K562 (cell line): Measurements from ENCODE around the gene NAA38. TPM values are rescaled to one million over a fixed set of nuclear protein-coding genes. Genes with fewer than 3 reads are reported as not detected.
A peak's percentile ranks its signal among the peaks of the same experiment; 100 is the strongest.

Experiments
- ATAC-seq: fragments of 200-7000 bp; cut with Tn5 transposase; 3 replicates; pipeline ENCODE4 v1.9.1; 2020; ENCODE audit warnings: moderate library complexity
- BruUV-seq: library from RNA; stranded (reverse); fragments of 400-500 nt; replicated peaks from 2 replicates; lab custom pipeline; 2021; lab: Mats Ljungman, UMichigan
- CTCF ChIA-PET: fragments of 300-600 bp; formaldehyde crosslinking; extraction: SDS; loops from one replicate; lab custom pipeline; 2021; ENCODE audit warnings: low intra/inter-chr PET ratio; lab: Yijun Ruan, JAX
- POLR2A ChIA-PET: fragments of 300-600, 350-650 bp; sonication (Branson Sonifier 250); formaldehyde crosslinking; extraction: SDS; loops from one replicate; lab custom pipeline; 2021; ENCODE audit warnings: antibody characterized with exemption, inconsistent platforms; lab: Yijun Ruan, JAX
- DNase-seq, 4 experiments: peaks; one replicate each; pipeline versions ENCODE4 v3.0.0 to v3.0.0-alpha.2; 2011 to 2018; ENCODE audit warnings: low spot score in 3 of 4, mixed read lengths in 3 of 4; ENCODE audit errors: extremely low read depth in 1 of 4
- FAIRE-seq: peaks from 2 replicates; lab custom pipeline; 2011; peaks lifted over from hg19 to GRCh38; lab: Jason Lieb, UNC
- H2AFZ ChIP-seq: 2 replicates; pipeline ENCODE4 v1.6.0; 2011; ENCODE audit warnings: low read depth, low read length, control low read depth, inconsistent platforms
- H3K27ac ChIP-seq: fragments of 200-600 bp; 3 replicates; pipeline ENCODE4 v1.8.0; 2011; ENCODE audit warnings: low read depth, mild to moderate bottlenecking, control low read depth, inconsistent platforms, low read length, moderate library complexity, mixed read lengths; ENCODE audit errors: extremely low read depth
- H3K27me3 ChIP-seq, 2 experiments: fragments of 300-600 bp in 1 of 2; 2 replicates in 1 of 2; 3 replicates in 1 of 2; pipeline versions ENCODE4 v1.6.0 to v1.8.0; 2011; ENCODE audit warnings: inconsistent platforms in 2 of 2, low read length in 2 of 2, mild to moderate bottlenecking in 1 of 2, mixed read lengths in 1 of 2, moderate library complexity in 1 of 2; ENCODE audit not compliant: control insufficient read depth in 2 of 2, insufficient read depth in 2 of 2
- H3K36me3 ChIP-seq: fragments of 300-600 bp; 3 replicates; pipeline ENCODE4 v1.8.0; 2011; ENCODE audit warnings: mild to moderate bottlenecking, low read length, inconsistent platforms; ENCODE audit not compliant: control insufficient read depth, insufficient read depth
- H3K4me1 ChIP-seq, 2 experiments: fragments of 200-600 bp in 1 of 2; replicated peaks in 1 of 2; 2 replicates in 1 of 2; 3 replicates in 1 of 2; pipeline versions ENCODE4 v1.5.1 to v1.8.0; 2011; ENCODE audit warnings: inconsistent platforms in 2 of 2, low read length in 2 of 2, mild to moderate bottlenecking in 1 of 2, mixed read lengths in 1 of 2, moderate library complexity in 1 of 2; ENCODE audit not compliant: control insufficient read depth in 2 of 2, insufficient read depth in 2 of 2
- H3K4me2 ChIP-seq: 2 replicates; pipeline ENCODE4 v1.6.1; 2011; ENCODE audit warnings: low read length, control low read depth, inconsistent platforms, mixed read lengths; ENCODE audit not compliant: insufficient read depth
- H3K4me3 ChIP-seq: fragments of 200-600 bp; sonication (generic), shearing (Covaris generic); 2 replicates; pipeline ENCODE4 v1.5.1; 2016; ENCODE audit warnings: control low read depth, inconsistent platforms
- H3K79me2 ChIP-seq: fragments of 200-600 bp; 3 replicates; pipeline ENCODE4 v1.8.0; 2011; ENCODE audit warnings: low read length, inconsistent platforms; ENCODE audit not compliant: control insufficient read depth, insufficient read depth
- H3K9ac ChIP-seq, 2 experiments: 2 replicates each; pipeline versions ENCODE4 v1.6.0 to v1.6.1; 2011; ENCODE audit warnings: low read depth in 2 of 2, low read length in 2 of 2, control low read depth in 1 of 2, inconsistent platforms in 1 of 2, mild to moderate bottlenecking in 1 of 2, mixed read lengths in 1 of 2; ENCODE audit not compliant: insufficient read depth in 1 of 2
- H3K9me1 ChIP-seq: one replicate; pipeline ENCODE4 v1.6.0; 2011; ENCODE audit warnings: inconsistent platforms, mild to moderate bottlenecking, low read length, moderate library complexity; ENCODE audit not compliant: control insufficient read depth, insufficient read depth
- H3K9me3 ChIP-seq: replicated peaks from 2 replicates; pipeline ENCODE4 v1.5.1; 2011; ENCODE audit warnings: low read depth, low read length, inconsistent platforms; ENCODE audit not compliant: control insufficient read depth, insufficient read depth
- H4K20me1 ChIP-seq: replicated peaks from 2 replicates; pipeline ENCODE4 v1.6.1; 2011; ENCODE audit warnings: low read length, inconsistent platforms, mixed read lengths; ENCODE audit not compliant: control insufficient read depth, insufficient read depth
- CBFA2T2 ChIP-seq: fragments of 450-650 bp; conservative IDR thresholded peaks from 2 replicates; pipeline ENCODE4 v1.6.1; 2017; ENCODE audit warnings: mild to moderate bottlenecking
- CHD4 ChIP-seq: fragments of 200-600 bp; sonication (generic); IDR thresholded peaks from 3 replicates; pipeline ENCODE4 v1.6.1; 2012; ENCODE audit warnings: low read depth, mild to moderate bottlenecking, mixed read lengths, low read length, inconsistent platforms; ENCODE audit not compliant: insufficient read depth, insufficient replicate concordance, poor library complexity, severe bottlenecking
- CTBP1 ChIP-seq: fragments of 450-650 bp; IDR thresholded peaks from 2 replicates; pipeline ENCODE4 v1.6.1; 2016; ENCODE audit warnings: borderline replicate concordance
- CXXC5 ChIP-seq: fragments of 250-450 bp; sonication (Bioruptor Pico); IDR thresholded peaks from 2 replicates; pipeline ENCODE4 v1.8.0; 2022; ENCODE audit warnings: inconsistent platforms, mild to moderate bottlenecking, moderate library complexity
- NFIC ChIP-seq: fragments of 450-650 bp; IDR thresholded peaks from 2 replicates; pipeline ENCODE4 v1.6.1; 2017; ENCODE audit warnings: mild to moderate bottlenecking, inconsistent platforms
- RCOR1 ChIP-seq, 2 experiments: IDR thresholded peaks; 2 replicates each; pipeline ENCODE4 v1.6.1; 2012; ENCODE audit warnings: low read depth in 2 of 2, low read length in 2 of 2, borderline replicate concordance in 1 of 2, improper control_type of control experiment in 1 of 2
- WGBS: fragments of 100-300 bp; shearing (Covaris generic); methylation state at CpG from one replicate; pipeline ENCODE4 v1.1.6; 2016; ENCODE audit warnings: low coverage, mixed read lengths; ENCODE audit not compliant: insufficient coverage; ENCODE audit errors: missing lambda C conversion rate; 5-methylcytosine and 5-hydroxymethylcytosine counted together
- in situ Hi-C: fragments of 300-500 bp; cut with MboI; formaldehyde crosslinking; loops from 4 replicates; pipeline ENCODE4 v1.15.0; 2018; ENCODE audit warnings: inconsistent platforms, mixed read lengths
- intact Hi-C: fragments of 100-400 bp; cut with micrococcal nuclease; formaldehyde crosslinking; loops from 2 replicates; pipeline ENCODE4 v1.14.2; 2022
- polyA plus RNA-seq, 8 experiments: library from polyadenylated mRNA; depleted of rRNA in 4 of 8; stranded (reverse) in 5 of 8; unstranded in 3 of 8; fragments of >200 nt; fragmentation: Nextera tagmentation in 2 of 8; fragmentation: Illumina TruSeq in 1 of 8; extraction: Ambion mirVana in 2 of 8; extraction: Trizol in 1 of 8; gene quantifications; 2 replicates each; pipeline versions ENCODE4 v1.2.1 to v1.2.3, GENCODE V29; 2011 to 2014; ENCODE audit warnings: inconsistent platforms in 1 of 8, missing spikeins in 1 of 8
- total RNA-seq, 7 experiments: library from RNA; depleted of rRNA in 6 of 7; stranded (reverse); fragments of >200 nt in 6 of 7; fragmentation: Illumina TruSeq in 2 of 7; extraction: Trizol in 2 of 7; gene quantifications; 2 replicates each; pipeline versions ENCODE4 v1.2.1 to v1.2.3, GENCODE V29; 2011 to 2021; ENCODE audit warnings: low replicate concordance in 1 of 7
- TF ChIP-seq, protein P1 (sequence below), 3 experiments: IDR thresholded peaks in 2 of 3; conservative IDR thresholded peaks in 1 of 3; 2 replicates each; pipeline ENCODE4 v1.5.1; 2011 to 2012; ENCODE audit warnings: low read length in 3 of 3, mild to moderate bottlenecking in 3 of 3, control low read depth in 2 of 3, improper control_type of control experiment in 1 of 3, inconsistent platforms in 1 of 3, low read depth in 1 of 3, mixed read lengths in 1 of 3, moderate library complexity in 1 of 3; ENCODE audit not compliant: insufficient read depth in 2 of 3
- TF ChIP-seq, protein P2 (sequence below), 2 experiments: IDR thresholded peaks; 2 replicates each; pipeline ENCODE4 v1.6.1; 2011; ENCODE audit warnings: borderline replicate concordance in 1 of 2, control low read depth in 1 of 2, low read depth in 1 of 2, low read length in 1 of 2, mild to moderate bottlenecking in 1 of 2, mixed read lengths in 1 of 2, moderate library complexity in 1 of 2; ENCODE audit not compliant: insufficient read depth in 1 of 2, insufficient read length in 1 of 2, poor library complexity in 1 of 2, severe bottlenecking in 1 of 2; ENCODE audit errors: extremely low read depth in 1 of 2

NAA38 gene
- total and polyA plus RNA-seq, 9 of the 15 experiments (the other 6 are each of a cell fraction or from before 2014, with no cell fraction given): 16.4 to 99.8 (median 57.3) TPM

DNA sequence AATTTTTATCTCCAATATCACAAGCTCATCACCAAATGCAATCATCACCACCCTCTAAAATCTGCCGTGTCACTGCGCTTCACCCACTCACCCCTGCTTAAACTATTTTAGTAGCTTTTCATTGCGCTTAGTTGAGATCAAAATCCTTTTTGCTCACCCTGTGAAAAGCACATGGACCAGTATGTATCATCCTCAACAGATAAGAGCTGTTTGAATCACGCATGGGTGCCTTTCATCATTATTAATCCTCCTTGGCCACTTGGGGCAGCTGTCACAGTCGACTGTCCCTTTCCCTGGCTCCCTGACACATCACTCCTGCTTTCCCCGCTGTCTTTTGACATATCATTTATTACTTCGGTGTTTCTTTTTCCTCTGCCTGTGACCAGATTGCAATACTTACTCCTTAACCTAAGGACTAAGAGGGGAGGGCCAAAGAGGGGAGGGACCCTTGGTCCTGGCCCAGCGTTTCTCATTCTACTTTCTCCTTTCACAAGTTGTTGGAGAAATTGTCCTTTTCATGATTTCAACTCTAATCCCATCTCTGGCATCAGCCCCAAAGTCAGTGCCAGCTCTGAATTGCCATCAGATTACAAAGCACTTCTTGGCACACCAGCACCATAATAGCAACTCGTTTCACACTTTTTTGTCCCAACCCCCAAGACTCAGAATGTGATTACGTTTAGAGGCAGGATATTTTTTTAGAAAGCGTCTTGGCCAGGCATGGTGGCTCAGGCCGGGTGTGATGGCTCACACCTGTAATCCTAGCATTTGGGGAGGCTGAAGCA, 32.0 kb downstream of the NAA38 start (continued):
- TF ChIP-seq CHD4: no peak
- 0 out of 4 replicates have a peak, but pooled peaks of 1 of the 2 experiments have one; percentile 11 for TF ChIP-seq RCOR1 (IDR thresholded peaks at IDR 0.05; ENCODE audit: borderline replicate concordance in 1 of 2, low read depth in 2 of 2, low read length in 2 of 2)
- TF ChIP-seq, protein P1, sequence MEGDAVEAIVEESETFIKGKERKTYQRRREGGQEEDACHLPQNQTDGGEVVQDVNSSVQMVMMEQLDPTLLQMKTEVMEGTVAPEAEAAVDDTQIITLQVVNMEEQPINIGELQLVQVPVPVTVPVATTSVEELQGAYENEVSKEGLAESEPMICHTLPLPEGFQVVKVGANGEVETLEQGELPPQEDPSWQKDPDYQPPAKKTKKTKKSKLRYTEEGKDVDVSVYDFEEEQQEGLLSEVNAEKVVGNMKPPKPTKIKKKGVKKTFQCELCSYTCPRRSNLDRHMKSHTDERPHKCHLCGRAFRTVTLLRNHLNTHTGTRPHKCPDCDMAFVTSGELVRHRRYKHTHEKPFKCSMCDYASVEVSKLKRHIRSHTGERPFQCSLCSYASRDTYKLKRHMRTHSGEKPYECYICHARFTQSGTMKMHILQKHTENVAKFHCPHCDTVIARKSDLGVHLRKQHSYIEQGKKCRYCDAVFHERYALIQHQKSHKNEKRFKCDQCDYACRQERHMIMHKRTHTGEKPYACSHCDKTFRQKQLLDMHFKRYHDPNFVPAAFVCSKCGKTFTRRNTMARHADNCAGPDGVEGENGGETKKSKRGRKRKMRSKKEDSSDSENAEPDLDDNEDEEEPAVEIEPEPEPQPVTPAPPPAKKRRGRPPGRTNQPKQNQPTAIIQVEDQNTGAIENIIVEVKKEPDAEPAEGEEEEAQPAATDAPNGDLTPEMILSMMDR (IDR thresholded peaks at IDR 0.05 in 2 of 3, conservative IDR thresholded peaks at IDR 0.05 in 1 of 3; ENCODE audit: insufficient read depth in 2 of 3, low read depth in 1 of 3, low read length in 3 of 3): peak; percentile 16 to 42 (median 35); a peak in 3 of 6 replicates

DNA sequence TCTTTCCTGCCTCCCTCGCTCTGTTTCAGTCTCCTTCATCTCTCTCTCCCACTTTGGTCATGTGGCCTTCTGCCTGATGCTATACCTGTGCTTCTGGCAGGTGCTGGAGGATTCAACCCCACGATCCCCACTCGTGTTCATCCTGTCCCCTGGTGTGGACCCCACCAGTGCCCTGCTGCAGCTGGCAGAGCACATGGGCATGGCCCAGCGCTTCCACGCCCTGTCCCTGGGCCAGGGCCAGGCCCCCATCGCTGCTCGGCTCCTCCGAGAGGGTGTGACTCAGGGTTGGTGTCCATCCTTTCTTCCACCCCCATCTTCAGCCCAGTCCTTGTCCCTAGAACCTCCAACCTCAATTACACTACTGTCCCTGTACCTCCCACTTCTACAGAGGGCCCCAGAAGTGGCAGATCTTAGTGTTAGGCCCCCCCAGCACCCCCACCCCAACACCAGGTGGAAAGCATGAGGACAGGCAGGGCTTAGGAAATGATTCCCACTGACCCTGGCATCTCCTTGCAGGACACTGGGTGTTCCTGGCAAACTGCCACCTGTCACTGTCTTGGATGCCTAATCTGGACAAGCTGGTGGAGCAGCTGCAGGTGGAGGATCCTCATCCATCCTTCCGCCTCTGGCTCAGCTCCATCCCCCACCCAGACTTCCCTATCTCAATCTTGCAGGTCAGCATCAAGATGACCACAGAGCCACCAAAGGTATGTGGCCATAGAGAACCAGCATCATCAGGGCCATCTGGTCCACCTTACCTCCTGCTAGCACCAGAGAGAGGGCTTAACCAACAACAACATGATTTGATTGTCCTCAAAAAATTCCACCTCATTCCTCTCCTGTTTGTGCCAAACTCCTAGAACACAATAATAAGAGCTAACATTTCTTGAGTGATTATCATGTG, 33.1 kb downstream of the NAA38 start:
- no peak overlapping the region for H3K4me3 ChIP-seq
- H3K27me3 ChIP-seq: peaks cover 5 to 35% of the 10 kb centered on the region in 2 experiments
- no TSS peak for BruUV-seq
- ChIA-PET CTCF (interaction anchor here (0.5 to 1.9 kb wide), 2 partner anchors 165 to 175 kb away, joined by 7 to 14 read pairs; no protein-coding TSS in a partner anchor), POLR2A (interaction anchor here (0.6 to 0.7 kb wide), 4 partner anchors 8 to 183 kb away, joined by 3 to 5 read pairs (median 4); no protein-coding TSS in a partner anchor)
- 3% methylated on average over 9 of the region's 9 CpGs for WGBS
- no peaks in the 10 kb centered on the region for H4K20me1 ChIP-seq
- intact Hi-C loops (loop anchor here (5.0 to 10.0 kb wide), 3 partner anchors 33 to 221 kb away; partner anchors contain the start of genes CYB5D1, NAA38 and TMEM88), in situ Hi-C loops (no loop called here)
- FAIRE-seq: no peak
- H3K9me1 ChIP-seq: no peaks in the 10 kb centered on the region
- no peak for ATAC-seq
- H3K9ac ChIP-seq: no peak overlapping the region
- no peak overlapping the region for H2AFZ ChIP-seq
- DNase-seq: peak in 2 of 4 experiments; percentile 20 to 26
- peaks cover 0 to 9% of the 10 kb centered on the region in 2 experiments; a peak in 2 of 5 replicates for H3K4me1 ChIP-seq
- 0 out of 2 replicates have a peak, but pooled peaks have one; percentile 12 for TF ChIP-seq CBFA2T2
- peak; percentile 18; the same call in 1 of the 2 replicates for TF ChIP-seq CTBP1
- TF ChIP-seq NFIC: peak; percentile 44; the same call in 1 of the 2 replicates
- no peak for TF ChIP-seq CXXC5 (CRISPR knock-in tag)
- TF ChIP-seq, protein P2, sequence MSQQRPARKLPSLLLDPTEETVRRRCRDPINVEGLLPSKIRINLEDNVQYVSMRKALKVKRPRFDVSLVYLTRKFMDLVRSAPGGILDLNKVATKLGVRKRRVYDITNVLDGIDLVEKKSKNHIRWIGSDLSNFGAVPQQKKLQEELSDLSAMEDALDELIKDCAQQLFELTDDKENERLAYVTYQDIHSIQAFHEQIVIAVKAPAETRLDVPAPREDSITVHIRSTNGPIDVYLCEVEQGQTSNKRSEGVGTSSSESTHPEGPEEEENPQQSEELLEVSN (IDR thresholded peaks at IDR 0.05; ENCODE audit: borderline replicate concordance in 1 of 2, extremely low read depth in 1 of 2, insufficient read depth in 1 of 2, insufficient read length in 1 of 2, low read depth in 1 of 2, low read length in 1 of 2, poor library complexity in 1 of 2, severe bottlenecking in 1 of 2): no peak
- TF ChIP-seq, all 486 proteins: peak for 3
- H3K36me3 ChIP-seq: no peaks in the 10 kb centered on the region
- no peaks in the 10 kb centered on the region for H3K9me3 ChIP-seq
- no peak overlapping the region for H3K27ac ChIP-seq
- H3K79me2 ChIP-seq: no peaks in the 10 kb centered on the region
- H3K4me2 ChIP-seq: no peak overlapping the region
